OCI-LY3 (cell line): Measurements from ENCODE around the gene ZNF304.

Experiments
- H2AFZ ChIP-seq: fragments of 200-600, 300-600 bp; shearing (Covaris generic); 2 replicates; pipeline ENCODE4 v1.6.0; 2014; ENCODE audit warnings: antibody characterized with exemption, low read depth, low read length
- H3K27ac ChIP-seq: fragments of 200-600, 300-600 bp; sonication (generic); 2 replicates; pipeline ENCODE4 v1.5.1; 2014; ENCODE audit warnings: mild to moderate bottlenecking, low read length, moderate library complexity, mixed read lengths
- H3K27me3 ChIP-seq: fragments of 200-600, 300-600 bp; sonication (generic); 2 replicates; pipeline ENCODE4 v1.6.1; 2014; ENCODE audit warnings: low read depth, low read length, mixed read lengths
- H3K36me3 ChIP-seq: fragments of 200-600, 300-600 bp; sonication (generic); replicated peaks from 2 replicates; pipeline ENCODE3; 2014; ENCODE audit warnings: low read depth, low read length, mixed read lengths
- H3K4me1 ChIP-seq: fragments of 300-600, 200-600 bp; sonication (generic); 2 replicates; pipeline ENCODE4 v1.6.1; 2014; ENCODE audit warnings: low read length, mixed read lengths
- H3K4me2 ChIP-seq: fragments of 200-600, 300-600 bp; sonication (generic); 2 replicates; pipeline ENCODE4 v1.6.1; 2014; ENCODE audit warnings: low read length, mixed read lengths
- H3K4me3 ChIP-seq: fragments of 300-600, 200-600 bp; sonication (generic); 2 replicates; pipeline ENCODE4 v1.5.1; 2014; ENCODE audit warnings: antibody characterized with exemption, mild to moderate bottlenecking, low read length, moderate library complexity
- H3K79me2 ChIP-seq: fragments of 300-600, 200-600 bp; shearing (Covaris generic); 2 replicates; pipeline ENCODE4 v1.6.1; 2014; ENCODE audit warnings: mild to moderate bottlenecking, low read length, mixed read lengths
- H3K9ac ChIP-seq: fragments of 300-600, 200-600 bp; shearing (Covaris generic); 2 replicates; pipeline ENCODE4 v1.6.0; 2014; ENCODE audit warnings: mild to moderate bottlenecking, low read length, moderate library complexity
- H3K9me3 ChIP-seq: fragments of 200-600, 300-600 bp; shearing (Covaris generic); 2 replicates; pipeline ENCODE4 v1.6.1; 2014; ENCODE audit warnings: low read length, mixed read lengths; ENCODE audit not compliant: insufficient read depth
- H4K20me1 ChIP-seq: fragments of 200-600, 300-600 bp; sonication (generic); 2 replicates; pipeline ENCODE4 v1.6.1; 2016; ENCODE audit warnings: low read length, mixed read lengths; ENCODE audit not compliant: insufficient read depth
- EZH2phosphoT487 ChIP-seq: fragments of 200-600 bp; shearing (Covaris generic); IDR thresholded peaks from 2 replicates; pipeline ENCODE4 v1.6.1; 2018; ENCODE audit warnings: antibody characterized with exemption, mixed run types, low read depth
- TF ChIP-seq, protein P1 (sequence below): fragments of 200-600, 300-600 bp; sonication (generic); IDR thresholded peaks from 2 replicates; pipeline ENCODE4 v1.5.1; 2014; ENCODE audit warnings: antibody characterized with exemption, low read length, low read depth

Gene ZNF304

DNA sequence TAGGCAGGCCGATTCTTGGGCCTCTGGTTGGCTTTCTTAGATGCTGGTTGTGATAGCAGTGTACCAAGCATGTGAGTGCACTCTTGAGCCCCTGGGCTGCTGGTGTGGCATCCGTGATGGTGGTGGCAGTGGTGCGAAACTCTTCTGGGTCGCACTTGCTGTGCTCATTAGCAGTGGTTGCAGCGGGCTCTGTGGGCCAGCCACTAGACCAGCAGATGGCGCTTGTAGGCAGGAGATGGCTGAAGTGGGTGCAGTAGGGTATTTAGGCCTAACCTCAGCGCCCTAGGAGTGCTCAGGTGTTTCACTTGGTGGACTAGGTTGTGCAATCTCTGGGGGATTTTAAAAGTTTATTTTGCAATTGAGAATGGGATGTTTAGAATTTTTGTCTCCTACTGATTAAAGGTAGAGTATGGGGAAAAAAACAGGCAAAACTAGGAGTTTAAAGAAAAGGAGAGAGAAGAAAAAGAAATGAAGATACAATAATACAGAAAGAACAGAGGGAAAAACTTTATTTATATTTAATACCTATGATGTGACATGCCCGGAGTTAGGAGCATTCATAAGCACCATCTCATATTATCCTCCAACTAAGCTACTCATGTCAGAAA, 55.5 kb downstream of the ZNF304 start:
- H3K79me2 ChIP-seq, result peaks cover 5% of the 10 kb centered on the region
- H3K4me1 ChIP-seq, result peaks cover 8% of the 10 kb centered on the region
- no peak for TF ChIP-seq EZH2phosphoT487
- TF ChIP-seq, protein P1, sequence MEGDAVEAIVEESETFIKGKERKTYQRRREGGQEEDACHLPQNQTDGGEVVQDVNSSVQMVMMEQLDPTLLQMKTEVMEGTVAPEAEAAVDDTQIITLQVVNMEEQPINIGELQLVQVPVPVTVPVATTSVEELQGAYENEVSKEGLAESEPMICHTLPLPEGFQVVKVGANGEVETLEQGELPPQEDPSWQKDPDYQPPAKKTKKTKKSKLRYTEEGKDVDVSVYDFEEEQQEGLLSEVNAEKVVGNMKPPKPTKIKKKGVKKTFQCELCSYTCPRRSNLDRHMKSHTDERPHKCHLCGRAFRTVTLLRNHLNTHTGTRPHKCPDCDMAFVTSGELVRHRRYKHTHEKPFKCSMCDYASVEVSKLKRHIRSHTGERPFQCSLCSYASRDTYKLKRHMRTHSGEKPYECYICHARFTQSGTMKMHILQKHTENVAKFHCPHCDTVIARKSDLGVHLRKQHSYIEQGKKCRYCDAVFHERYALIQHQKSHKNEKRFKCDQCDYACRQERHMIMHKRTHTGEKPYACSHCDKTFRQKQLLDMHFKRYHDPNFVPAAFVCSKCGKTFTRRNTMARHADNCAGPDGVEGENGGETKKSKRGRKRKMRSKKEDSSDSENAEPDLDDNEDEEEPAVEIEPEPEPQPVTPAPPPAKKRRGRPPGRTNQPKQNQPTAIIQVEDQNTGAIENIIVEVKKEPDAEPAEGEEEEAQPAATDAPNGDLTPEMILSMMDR, result peak; percentile 98
- peaks cover 18% of the 10 kb centered on the region for H3K36me3 ChIP-seq
- peak overlapping the region; percentile 43 for H3K4me2 ChIP-seq
- H3K27ac ChIP-seq, result no peak overlapping the region
- no peaks in the 10 kb centered on the region for H3K9me3 ChIP-seq
- H3K9ac ChIP-seq, result no peak overlapping the region
- H3K4me3 ChIP-seq, result no peak overlapping the region
- H3K27me3 ChIP-seq, result no peaks in the 10 kb centered on the region
- H2AFZ ChIP-seq, result no peak overlapping the region
- no peaks in the 10 kb centered on the region for H4K20me1 ChIP-seq
